ENCODE data around the gene RCL1.

The RCL1 gene

DNA sequence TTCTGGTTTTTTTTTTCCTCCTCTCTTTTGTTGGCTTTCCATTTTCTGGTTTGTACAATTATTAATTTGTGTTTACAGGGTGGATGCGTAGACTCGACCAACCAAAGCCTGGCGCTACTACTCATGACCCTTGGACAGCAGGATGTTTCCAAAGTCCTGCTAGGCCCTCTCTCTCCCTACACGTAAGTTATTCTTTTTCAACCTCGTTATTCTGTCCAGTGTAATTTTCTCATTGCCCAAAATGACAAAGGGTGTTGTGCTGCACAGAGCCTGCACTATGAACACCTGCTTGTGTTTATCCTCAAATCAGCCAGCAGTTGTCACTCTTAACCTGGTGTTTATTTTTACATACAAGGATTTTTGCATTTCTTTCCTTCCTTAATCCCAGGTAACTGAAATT, 56.6 kb downstream of the RCL1 start:
- no peak for DNase-seq

DNA sequence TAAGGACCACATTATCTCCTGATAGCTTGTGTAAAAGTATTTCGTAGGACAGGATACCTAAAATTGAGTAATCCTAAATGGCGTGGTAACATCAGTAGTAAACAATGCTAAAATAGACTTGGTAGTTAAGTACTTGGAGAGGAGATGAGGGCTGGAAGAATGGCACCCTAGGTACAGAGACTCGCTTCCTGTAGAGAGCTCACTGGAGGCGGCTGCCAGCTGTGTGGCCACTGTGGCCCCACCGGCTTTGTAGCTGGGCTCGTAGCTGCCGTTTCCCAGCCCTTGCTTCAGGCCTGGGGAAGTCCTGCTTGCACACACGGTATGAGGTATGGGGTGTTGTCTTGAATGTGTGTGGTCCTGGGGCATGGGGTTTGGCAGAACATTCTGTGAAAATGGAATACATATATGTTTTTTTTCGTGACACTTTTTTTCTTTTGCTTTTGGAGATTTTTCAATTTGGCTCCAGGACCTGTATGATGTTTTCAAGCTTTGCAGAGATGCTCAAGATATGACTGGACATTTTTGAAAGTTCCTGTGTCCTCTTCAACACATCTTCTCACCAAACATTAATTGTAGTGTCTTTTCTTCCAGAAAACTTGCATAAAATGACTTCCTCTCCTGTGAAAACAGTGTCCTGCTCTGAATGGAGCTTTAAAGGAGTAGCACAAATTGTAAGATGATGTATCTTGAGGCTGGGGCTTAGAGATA, 58.0 kb downstream of the RCL1 start:
- no peak for DNase-seq

DNA sequence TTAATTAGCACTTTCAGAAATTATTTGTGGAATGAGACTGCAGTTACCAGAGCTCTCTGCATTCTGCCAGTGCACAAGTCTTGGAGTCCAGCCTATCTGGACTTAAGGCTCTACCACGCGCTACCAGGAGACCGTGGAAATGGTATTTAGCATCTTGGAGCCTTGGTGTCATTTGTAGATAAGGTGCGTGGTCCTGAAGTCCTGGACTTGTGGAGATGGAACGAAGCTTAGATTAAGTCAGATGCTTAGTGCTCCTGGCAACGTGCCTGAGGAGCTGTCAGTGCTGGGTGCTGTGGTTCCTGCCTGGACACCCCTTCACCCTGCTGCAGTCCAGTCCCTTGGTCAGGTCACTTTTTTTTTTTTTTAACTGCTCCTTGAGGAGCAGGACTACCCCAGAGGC, 59.7 kb downstream of the RCL1 start:
- DNase-seq, result no peak

DNA sequence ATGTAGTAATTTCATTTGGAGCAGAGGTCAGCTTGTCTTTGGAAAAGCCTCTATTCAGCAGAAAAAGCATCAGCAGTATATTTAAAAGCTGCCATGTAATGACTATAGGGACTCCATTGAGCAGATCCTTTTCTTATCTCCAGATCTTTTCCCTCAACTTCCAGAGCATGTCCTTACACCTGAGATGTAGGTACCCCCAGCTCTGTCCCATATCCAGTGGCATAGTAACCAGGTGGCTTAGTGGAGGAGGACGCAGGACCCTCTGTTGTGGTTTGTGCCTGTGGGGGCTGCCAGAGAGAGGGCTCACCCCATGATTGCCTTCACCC, 61.5 kb downstream of the RCL1 start:
- no peak for DNase-seq

DNA sequence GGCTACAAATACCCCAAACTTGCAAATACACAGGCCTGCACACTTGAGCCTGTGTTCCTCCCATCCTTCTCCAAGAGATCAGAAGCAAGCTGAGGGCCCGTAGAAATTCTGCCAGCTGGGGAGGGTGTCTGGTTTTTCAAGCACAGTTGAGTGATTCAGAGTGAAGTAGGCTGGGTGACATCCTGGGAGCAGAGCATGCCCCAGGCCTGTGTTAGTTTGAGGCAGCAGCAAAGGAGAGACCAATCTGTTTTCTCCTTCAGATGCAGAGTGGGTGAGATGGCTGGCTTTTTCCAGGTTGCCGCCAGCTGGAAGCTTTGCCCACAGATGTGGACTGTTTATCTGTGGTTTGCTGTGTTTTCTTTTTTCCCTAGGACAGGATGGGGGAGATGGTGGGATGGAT, 63.1 kb downstream of the RCL1 start:
- no peak for DNase-seq

DNA sequence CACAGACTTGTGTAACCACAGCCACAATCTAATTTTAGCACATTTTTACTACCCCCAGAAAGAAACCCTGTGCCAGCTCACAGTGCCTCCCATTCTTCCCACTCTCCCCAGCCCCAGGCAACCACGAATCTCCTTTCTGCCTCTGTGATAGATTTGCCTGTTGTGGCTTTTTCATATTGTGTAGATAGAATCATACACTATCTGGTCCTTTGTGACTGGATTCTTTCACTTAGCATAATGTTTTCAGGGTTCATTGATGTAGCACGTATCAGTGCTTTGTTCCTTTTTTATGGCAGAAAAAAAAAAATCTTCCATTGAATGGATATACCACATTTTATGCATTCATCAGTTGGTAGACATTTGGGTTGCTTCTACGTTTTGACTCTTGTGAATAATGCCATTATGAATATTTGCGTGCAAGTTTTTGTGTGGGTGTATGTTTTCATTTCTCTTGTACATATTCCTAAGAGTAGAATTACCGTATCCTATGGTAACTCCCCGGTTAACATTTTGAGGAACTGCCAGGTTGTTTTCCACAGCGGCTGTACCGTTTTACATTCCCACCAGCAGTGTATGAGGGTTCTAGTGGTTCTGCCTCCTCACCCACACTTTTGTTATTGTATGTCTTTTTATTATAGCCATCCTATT, 64.5 kb downstream of the RCL1 start:
- DNase-seq, result no peak

DNA sequence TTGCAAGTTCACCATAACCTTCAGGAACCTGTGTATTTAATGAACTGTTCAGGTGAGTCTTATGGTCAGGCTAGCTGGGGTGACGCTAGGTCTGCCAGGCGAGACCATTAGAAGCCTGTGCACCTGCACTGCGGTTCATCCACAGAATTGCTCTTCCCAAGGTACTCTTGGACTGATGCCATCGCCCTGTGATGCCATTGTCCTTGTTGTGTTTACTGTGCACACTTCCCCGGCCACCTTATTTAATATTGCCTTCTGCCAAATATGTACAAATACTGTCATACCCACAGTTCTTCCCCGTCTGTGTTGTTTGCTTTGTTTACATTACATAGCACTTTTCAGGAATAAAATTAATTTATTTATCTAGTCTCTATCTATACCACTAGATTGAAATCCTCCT, 66.3 kb downstream of the RCL1 start:
- no peak for DNase-seq

DNA sequence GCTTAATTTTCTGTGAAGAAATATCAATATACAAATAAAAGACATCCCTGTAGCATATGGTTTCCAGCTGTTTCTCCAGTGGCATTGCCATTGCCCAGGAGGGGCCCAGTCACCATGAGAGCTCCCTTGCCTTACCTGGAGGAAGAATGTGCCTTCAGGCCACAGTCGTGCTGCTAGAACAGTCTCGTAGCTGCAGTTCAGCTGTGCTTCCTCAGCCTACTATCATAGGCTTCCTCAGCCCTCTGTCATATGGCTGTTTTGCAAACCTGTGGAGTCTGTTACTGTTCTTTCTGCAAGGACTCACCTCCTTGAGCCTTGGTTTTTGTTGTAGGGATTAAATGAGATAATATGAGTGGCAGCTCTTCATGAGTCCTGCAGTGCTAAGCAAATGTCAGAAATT, 67.6 kb downstream of the RCL1 start:
- DNase-seq, result no peak

DNA sequence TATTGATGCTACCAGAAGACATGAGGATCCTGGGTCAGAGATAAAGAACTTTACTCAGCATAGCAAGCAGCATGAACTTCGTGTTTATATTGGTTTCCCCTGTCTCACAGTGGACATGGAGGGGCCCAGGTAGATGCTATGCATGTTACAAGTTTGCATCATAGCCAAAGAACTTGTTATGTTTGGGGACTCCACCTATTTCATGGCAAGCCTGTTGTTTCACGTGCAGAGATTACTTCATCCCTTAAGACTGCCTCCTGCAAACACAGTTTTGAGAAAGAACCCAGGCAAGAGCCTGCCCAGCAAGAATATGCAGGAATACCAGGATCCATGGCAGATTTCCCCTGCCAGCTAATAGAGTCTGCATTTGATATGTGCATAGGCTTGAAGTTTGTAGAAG, 68.4 kb downstream of the RCL1 start:
- DNase-seq, result no peak

DNA sequence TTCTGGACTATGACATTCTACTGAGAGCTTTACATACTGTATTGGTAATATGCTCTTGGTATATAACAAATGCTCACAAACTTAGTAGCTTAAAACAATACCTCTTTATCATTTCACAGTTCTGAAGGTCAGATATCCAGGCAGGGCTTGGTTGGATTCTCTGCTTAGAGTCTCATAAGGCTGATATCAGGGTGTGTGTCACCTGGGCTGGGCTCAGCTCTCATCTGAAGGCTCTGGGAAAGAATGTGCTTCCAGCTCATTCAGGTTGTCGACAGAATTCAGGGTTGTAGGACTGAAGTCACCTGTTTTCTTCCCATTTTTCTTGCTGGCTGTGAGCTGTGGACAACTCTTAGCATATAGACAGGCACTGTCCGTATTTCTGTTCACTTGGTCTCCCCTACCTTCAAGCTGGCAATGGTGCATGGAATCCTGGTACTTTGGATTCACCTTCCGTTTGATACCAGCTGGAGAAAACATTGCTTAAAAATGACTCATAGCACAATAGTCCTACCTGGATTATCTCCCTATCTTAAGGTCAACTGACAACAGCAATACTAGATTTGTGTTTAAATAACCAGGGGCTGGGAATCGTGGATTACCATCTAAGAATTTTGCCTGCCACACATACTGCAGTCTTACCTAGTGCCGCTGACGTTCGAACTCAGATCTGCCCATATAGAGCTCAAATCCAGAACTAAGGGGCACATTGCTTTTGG, 69.2 kb downstream of the RCL1 start:
- no peak for DNase-seq

DNA sequence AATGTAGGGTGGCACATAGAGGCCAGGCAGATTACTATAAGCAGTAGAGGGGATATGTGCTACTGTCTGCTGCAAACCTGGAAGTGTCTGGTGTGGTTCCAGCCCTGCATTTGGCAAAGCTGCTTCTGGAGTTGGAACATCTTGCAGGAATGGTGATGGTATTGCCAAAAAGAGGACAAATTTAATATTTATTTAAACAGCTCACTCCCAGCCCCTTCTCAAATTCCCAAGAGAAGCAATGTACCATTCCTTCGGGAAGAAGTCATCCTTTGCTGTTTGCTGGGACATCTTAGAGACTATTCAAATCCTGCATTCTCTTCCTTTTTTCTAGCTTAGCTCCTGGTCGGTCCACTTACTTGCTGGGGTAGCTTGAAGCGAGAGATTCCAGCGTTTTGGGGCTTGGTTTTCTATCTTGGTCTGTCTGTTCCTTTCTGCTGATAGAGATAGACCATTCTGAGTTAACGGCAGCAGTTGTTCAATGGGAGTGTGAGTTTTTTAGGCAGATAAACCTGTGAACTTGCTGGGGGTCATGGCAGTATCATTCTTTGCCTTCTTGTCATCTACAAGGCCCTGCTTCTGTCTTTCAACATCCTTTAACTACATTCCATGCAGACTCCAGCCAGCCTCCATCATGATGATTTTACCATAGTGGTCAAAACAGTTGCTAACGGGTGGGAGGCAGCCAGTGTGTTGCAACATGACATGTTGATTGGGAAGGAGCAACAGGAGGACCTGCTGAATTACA, 69.9 kb downstream of the RCL1 start:
- DNase-seq, result no peak

DNA sequence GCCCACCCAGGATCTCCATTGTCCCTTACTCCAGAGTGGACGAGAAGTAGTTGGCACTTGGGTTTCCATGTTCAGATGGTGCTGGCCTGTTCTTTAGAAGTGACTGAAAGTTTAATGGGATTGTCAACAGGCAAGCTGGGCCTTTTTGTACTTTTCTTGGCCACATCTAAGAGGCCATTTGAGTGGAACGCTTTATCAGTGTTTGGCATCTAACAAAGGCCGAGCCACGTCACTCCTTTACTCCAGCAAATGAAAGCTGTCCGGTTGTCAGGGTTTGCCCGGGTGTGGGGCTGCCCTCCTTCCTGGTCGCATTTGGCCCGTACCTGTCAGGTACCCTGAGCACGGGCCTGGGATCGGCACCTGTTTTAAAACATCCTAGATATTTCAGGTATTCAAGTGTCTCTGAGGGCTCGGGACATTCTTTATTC, 71.5 kb downstream of the RCL1 start:
- DNase-seq, result no peak

DNA sequence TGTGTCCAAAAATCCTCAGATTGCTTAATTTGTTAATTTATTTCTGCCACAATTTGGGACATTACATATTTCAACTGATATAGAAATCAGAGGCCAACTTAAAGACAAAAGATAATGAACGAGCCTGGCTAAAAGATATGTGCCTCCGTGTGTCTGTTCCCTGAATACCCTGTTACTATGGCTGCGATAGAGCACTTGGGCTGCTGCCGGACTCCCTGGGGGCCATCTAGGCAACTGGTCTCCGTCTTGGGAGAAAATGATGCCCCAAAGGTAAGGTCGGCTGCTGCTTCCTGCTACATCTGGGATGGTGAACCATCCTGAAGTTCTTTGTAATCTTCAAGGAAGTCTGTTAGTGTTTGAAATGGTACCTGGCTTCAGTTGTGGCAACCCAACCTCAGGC, 72.0 kb downstream of the RCL1 start:
- no peak for DNase-seq

DNA sequence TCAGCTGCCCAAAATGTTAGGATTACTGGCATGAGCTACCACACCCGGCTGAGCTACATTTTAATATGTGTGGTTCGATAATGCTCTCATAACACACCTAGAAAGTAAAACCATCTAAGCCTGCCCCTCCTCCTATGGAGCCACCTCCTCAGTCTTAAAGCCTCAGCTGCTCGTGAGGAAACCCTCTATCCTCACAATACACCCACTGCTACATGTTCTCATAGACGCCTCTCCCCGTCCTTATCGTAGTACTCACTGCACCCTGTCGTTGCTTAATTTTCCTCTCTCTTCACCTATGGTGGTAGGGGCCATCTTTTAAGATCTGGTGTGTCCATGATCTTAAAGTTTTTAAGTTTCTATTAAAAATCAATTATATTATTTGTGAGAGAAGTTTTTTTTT, 72.9 kb downstream of the RCL1 start:
- no peak for DNase-seq

DNA sequence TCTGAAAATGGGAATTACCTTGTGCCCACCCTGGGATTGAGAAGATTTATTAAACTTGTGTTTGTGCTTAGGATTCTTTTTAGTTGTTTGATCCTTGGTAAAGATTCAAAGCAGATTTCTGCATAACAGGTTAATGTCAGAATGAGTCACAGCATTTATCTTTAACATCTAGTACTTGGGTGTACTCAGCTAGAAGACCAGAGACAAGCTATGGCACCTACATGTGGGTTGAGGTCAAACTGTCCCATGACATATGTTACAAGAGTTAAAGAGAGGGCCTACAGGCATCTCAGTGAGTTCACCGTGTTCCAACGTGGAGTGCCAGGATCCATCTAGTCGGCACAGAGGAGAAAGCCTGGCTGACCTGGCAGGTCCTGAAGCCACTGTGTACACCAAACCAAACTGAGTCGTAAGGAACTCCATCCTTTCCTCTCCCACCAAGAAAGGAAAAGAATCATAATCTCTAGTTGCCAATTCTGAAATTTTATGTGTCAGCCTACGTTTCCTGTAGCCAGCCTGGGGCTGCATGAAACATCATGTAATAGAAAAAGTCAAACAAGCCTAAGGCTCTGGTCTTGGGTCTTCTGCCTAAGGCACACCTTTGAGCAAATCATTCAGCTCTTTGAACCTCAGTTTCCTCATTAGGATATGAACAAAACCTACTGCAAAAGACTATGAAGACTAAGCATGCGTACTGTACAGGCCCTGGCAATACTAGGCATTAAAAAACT, 73.7 kb downstream of the RCL1 start:
- no peak for DNase-seq

DNA sequence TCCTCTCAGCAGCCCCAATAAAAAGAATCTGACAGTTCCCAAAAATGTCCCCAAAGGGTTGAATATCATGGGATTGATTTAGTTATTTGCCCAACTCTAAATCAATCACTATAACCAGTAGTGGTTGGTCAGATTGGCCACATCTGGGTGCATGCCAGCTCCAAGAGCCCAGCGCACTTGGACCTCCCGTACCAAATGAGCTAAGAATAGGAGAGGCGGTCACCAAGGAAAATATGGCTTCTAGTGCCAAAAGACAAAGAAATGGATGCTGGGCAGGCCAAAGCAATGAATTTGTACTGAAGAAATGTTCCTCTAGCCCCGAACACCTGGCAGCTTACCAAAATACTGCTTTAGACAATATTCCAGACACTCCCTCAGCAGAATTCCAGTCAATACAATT, 80.3 kb downstream of the RCL1 start:
- DNase-seq, result no peak

DNA sequence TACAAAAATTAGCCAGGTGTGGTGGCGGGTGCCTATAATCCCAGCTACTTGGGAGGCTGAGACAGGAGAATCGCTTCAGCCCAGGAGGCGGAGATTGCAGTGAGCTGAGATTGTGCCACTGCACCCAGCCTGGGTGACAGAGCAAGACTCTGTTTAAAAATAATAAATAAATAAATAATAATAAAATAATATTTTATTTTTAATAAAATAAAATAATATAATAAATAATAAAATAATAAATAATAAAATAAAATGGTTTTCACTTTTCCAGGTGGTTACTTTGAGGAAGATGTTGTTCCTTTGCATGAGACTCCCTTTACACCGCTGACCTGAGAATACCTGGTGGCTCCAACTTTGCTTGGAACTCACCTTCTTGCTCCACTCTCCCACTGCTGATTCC, 82.8 kb downstream of the RCL1 start:
- no peak for DNase-seq

DNA sequence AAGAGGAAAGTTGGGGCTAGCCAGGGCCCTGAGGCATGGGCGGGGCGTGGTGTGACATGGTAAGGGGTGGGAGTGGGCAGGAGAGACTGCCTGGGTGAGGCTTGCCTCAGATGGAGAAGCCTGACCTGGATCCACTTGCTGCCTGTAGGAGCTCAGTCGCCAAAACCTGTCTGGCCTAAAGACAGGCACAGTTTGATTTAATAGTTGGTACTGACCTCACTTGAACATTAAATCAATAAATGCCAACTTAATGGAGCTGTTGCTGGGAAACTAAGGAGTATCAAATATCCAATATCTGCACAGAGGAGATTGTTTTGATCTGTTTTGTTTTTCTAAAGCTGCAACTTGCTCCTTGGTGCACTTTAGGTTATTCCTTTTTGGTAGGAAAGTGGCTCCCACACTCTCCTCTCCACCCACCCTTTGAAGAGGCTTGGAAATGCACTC, 86.4 kb downstream of the RCL1 start:
- DNase-seq, result no peak

DNA sequence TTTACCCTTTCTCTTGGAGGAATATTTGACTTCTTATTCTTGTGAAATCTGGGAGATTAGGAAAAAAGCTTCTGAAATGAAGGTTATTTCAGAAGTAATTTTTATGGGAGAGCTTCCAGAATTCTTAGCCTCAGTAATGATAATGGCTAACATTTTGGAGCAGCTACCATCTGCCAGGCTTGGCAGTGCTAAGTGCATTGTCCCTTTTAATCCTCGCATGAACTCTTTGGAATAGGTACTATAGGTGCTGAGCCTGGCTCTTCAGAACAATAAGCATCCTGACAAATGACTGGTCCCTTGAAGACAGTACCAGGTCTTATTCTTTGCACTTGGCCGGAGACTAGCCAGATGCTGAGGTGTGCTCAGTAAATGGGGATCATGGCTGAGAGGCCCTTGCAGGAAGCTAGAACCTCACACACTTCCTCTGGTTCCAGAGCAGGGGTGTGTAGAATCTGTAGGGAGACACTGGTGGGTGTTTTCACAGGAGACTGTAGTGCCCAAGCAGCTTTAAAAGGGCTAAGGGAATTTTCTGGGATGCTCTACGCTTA, 90.7 kb downstream of the RCL1 start:
- no peak for DNase-seq

DNA sequence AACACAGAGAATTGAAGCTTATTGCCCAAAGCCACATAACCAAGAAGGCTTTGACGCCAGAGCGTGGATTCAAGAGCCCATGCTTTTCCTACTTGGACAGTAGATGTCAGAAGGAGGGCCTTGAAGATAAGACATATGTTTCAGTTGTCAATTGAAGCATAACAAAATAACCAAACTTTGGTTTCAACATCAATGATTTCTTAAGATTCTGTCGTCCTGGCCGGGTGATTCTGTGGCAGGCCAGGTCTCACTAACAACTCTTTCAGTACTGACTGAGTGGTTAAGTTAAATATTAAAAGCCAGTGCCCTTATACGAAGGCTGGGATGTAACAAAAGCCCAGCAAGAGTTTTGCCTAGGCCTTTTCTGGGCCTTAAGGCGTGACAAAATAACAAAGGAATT, 94.0 kb downstream of the RCL1 start:
- no peak for DNase-seq

DNA sequence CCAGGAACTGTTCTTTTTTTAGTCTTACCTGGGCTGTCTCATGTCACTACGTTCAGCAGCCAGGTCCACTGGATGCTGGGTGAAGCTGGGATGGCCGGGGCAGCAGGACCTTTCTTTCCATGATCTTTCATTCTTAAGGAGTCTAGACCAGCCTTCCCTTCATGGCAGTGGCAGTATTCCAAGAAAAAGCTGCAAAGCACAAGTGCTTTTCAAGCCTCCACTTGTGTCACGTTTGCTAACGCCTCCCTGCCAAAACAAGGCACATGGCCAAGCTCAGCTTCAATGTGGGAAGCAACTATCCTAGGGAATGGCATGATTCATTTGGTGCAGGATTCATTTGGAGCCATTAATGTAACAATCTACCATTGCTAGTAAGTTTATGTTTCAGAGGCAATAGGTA, 94.8 kb downstream of the RCL1 start:
- DNase-seq, result no peak

DNA sequence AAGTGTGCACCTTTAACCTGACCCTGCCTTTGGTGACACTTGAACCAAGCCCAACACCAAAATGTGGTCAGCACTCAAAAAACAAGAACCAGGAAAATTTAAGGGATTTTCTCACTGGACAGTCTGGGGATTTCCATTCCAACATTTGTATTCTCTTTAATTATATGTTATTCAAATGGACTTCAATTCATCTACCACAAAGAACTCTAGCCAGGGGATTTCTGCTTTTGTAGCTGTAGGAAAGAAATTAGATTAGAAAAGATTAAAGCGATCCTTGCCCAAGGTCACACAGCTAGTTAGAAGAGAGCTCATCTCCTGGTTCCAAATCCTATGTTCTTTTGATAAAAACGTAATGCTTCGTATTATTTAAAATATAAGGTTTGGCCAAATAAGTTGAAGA, 97.5 kb downstream of the RCL1 start:
- no peak for DNase-seq

DNA sequence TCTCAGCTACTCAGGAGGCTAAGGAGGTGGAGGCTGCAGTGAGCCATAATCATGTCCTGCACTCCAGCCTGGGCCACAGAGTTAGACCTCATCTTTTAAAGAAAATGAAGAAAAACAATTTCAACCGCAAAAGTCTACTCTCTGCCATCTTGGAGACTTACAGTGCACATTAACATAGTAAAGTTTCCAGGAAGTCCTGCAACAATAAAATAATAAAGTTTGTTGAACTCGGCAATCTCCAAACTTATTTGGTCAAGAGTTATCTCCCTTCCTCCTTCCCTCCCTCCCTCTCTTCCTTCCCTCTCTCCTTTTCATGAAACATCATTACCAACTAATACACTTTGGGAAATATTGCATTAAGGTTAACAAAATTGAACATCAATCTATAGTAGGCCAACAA, 98.2 kb downstream of the RCL1 start:
- DNase-seq, result no peak

All from suppressor macrophage treated with lipopolysaccharide for 4 hours (primary cell).